A549 (cell line): ENCODE data around the gene NUP214. TPM values are rescaled to one million over a fixed set of nuclear protein-coding genes. Genes with fewer than 3 reads are reported as not detected.

Experiments
- ATAC-seq, 2 experiments: fragments of 200-7000 bp in 1 of 2; fragments of >200 bp in 1 of 2; cut with Nextera tagmentation in 1 of 2; cut with Tn5 transposase in 1 of 2; 3 replicates each; pipeline versions ENCODE4 v1.8.0 to v1.9.1; 2018 to 2020; ENCODE audit warnings: mild to moderate bottlenecking in 1 of 2, moderate library complexity in 1 of 2
- CTCF ChIA-PET: fragments of 300-600 bp; sonication (Branson Sonifier 250); formaldehyde crosslinking; extraction: SDS; loops from one replicate; lab custom pipeline; 2021; ENCODE audit warnings: antibody characterized with exemption, inconsistent platforms; lab: Yijun Ruan, JAX
- POLR2A ChIA-PET: fragments of 350-600 bp; formaldehyde crosslinking; extraction: SDS; loops from one replicate; lab custom pipeline; 2021; ENCODE audit warnings: antibody characterized with exemption, inconsistent platforms; lab: Yijun Ruan, JAX
- DNase-seq, 2 experiments: peaks; one replicate each; pipeline versions ENCODE4 v3.0.0 to v3.0.0-alpha.2; 2011 to 2016; ENCODE audit warnings: low read depth in 1 of 2, low spot score in 1 of 2
- FAIRE-seq: peaks from 2 replicates; lab custom pipeline; 2011; peaks lifted over from hg19 to GRCh38; lab: Jason Lieb, UNC
- H3K27ac ChIP-seq, 2 experiments: fragments of >200 bp; sonication (Bioruptor Twin); formaldehyde crosslinking; 3 replicates each; pipeline ENCODE4 v1.5.1; 2016 to 2017
- H3K4me1 ChIP-seq: fragments of >200 bp; sonication (Bioruptor Twin); formaldehyde crosslinking; 3 replicates; pipeline ENCODE4 v1.6.1; 2016
- H3K4me2 ChIP-seq: fragments of >200 bp; sonication (Bioruptor Twin); formaldehyde crosslinking; 3 replicates; pipeline ENCODE4 v1.6.1; 2016
- H3K4me3 ChIP-seq: fragments of >200 bp; sonication (Bioruptor Twin); formaldehyde crosslinking; 3 replicates; pipeline ENCODE4 v1.5.1; 2016
- H3K9me3 ChIP-seq: fragments of >200 bp; sonication (Bioruptor Twin); formaldehyde crosslinking; 3 replicates; pipeline ENCODE4 v1.6.1; 2016
- CBX8 ChIP-seq: fragments of 200-600 bp; sonication (generic); IDR thresholded peaks from 2 replicates; pipeline ENCODE4 v1.6.1; 2016
- CHD2 ChIP-seq: fragments of 150-350 bp; IDR thresholded peaks from 2 replicates; pipeline ENCODE4 v1.6.1; 2014; ENCODE audit warnings: low read length; ENCODE audit not compliant: partially characterized antibody
- EHMT2 ChIP-seq: fragments of 200-600 bp; sonication (generic); IDR thresholded peaks from 2 replicates; pipeline ENCODE4 v1.6.1; 2016; ENCODE audit warnings: antibody characterized with exemption, low read depth, mild to moderate bottlenecking, moderate library complexity
- FOSB ChIP-seq: fragments of 250-450 bp; sonication (Bioruptor Pico); IDR thresholded peaks from 2 replicates; pipeline ENCODE4 v1.5.0; 2020; ENCODE audit warnings: mild to moderate bottlenecking, moderate library complexity
- FOSL2 ChIP-seq, 2 experiments: fragments of 450-650 bp in 1 of 2; fragments of >200 bp in 1 of 2; sonication (Bioruptor Twin) in 1 of 2; formaldehyde crosslinking; IDR thresholded peaks; 2 replicates each; pipeline versions ENCODE4 v1.5.0 to v1.6.1; 2016 to 2020; ENCODE audit warnings: mild to moderate bottlenecking in 1 of 2, moderate library complexity in 1 of 2
- KDM1A ChIP-seq: fragments of 200-600 bp; sonication (generic); IDR thresholded peaks from 2 replicates; pipeline ENCODE4 v1.6.1; 2016; ENCODE audit warnings: low read depth, mild to moderate bottlenecking
- MAFK ChIP-seq: fragments of 450-650 bp; IDR thresholded peaks from 2 replicates; pipeline ENCODE4 v1.6.1; 2014; ENCODE audit not compliant: partially characterized antibody
- NPAS2 ChIP-seq: fragments of 250-450 bp; sonication (Bioruptor Pico); IDR thresholded peaks from 2 replicates; pipeline ENCODE4 v1.8.0; 2022; ENCODE audit warnings: mild to moderate bottlenecking, moderate library complexity, borderline replicate concordance
- POLR2A ChIP-seq: IDR thresholded peaks from 2 replicates; pipeline ENCODE4 v1.6.1; 2012; ENCODE audit warnings: mild to moderate bottlenecking, low read length
- RFX5 ChIP-seq: fragments of 450-650 bp; IDR thresholded peaks from 2 replicates; pipeline ENCODE4 v1.7.1; 2014; ENCODE audit warnings: antibody characterized with exemption, mild to moderate bottlenecking, moderate library complexity
- RNF2 ChIP-seq: fragments of 200-600 bp; sonication (generic); IDR thresholded peaks from 2 replicates; pipeline ENCODE4 v1.6.1; 2016; ENCODE audit warnings: low read depth, mild to moderate bottlenecking, antibody characterized with exemption, moderate library complexity, borderline replicate concordance
- SMC3 ChIP-seq: fragments of >200 bp; sonication (Bioruptor Twin); formaldehyde crosslinking; IDR thresholded peaks from 3 replicates; pipeline ENCODE4 v1.6.1; 2018; ENCODE audit warnings: inconsistent platforms
- TP53 ChIP-seq: fragments of 250-450 bp; sonication (Bioruptor Pico); IDR thresholded peaks from 2 replicates; pipeline ENCODE4 v1.5.0; 2021; ENCODE audit warnings: mild to moderate bottlenecking, moderate library complexity
- WGBS: methylation state at CpG from one replicate; pipeline ENCODE4 v1.1.6; 2017; ENCODE audit errors: missing lambda C conversion rate; 5-methylcytosine and 5-hydroxymethylcytosine counted together
- polyA plus RNA-seq, 4 experiments: library from polyadenylated mRNA; depleted of rRNA in 3 of 4; stranded (reverse); fragments of >200 nt; fragmentation: RNase III in 1 of 4; extraction: RNeasy Plus Mini Kit Qiagen cat#74134 plus additional on column Dnase treatment in 1 of 4; gene quantifications; 2 replicates in 3 of 4; 3 replicates in 1 of 4; pipeline ENCODE4 v1.2.3, GENCODE V29; 2011 to 2017
- TF ChIP-seq, protein P1 (sequence below): fragments of 450-650 bp; IDR thresholded peaks from 2 replicates; pipeline ENCODE4 v1.6.1; 2014; ENCODE audit warnings: antibody characterized with exemption
- TF ChIP-seq, protein P2 (sequence below): fragments of 150-350 bp; IDR thresholded peaks from 2 replicates; pipeline ENCODE4 v1.6.1; 2014; ENCODE audit warnings: low read depth, mild to moderate bottlenecking, low read length

Gene NUP214
- polyA plus RNA-seq, 2 of the 4 experiments (the other 2 are of a cell fraction) = 14.4 to 18.5 TPM

DNA sequence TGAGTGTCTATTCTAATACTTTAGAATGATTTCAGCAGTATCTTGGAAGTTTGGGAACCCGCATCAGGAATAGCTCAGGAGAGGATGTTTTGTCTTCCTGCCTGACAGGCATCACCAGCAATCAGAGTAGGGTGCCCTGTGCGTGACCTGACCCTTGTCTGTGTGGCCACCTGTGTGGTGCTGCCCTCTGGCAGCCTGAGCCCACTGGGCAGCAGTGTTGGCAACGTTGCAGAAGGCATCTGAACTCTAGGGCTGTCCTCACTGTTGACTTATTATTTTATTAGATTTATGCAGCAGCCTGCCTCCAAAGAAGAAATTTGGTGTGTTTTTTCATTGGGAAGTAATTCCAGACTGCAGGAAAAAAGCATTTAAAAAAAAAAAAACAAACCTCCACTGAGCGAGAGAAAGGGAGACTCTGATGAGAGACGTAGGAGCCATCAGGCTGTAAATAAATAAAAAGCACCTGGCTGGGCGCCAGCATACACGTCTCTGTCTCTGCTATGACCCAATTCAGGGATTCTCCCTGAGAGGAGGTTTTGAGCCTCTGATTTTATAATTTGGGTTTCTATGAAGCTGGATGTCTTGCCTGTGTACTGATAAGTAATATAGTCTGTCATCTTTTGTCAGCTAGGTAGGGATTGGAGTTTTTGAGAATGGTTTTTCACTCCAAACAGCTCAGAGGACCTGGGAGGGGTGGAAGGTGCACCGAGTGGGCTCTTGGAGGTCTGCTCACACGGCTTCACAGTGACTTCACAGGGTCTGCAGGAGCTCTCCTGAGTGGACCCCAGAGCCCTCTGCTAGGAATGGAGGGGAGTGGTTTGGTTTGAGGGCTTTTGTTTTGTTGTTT lies 101.9 kb downstream of the NUP214 start:
- Histone ChIP-seq H3K4me2 (peak overlapping the region; percentile 65), H3K27ac (peak overlapping the region; percentile 12 to 30; a peak in 1 of 6 replicates)
- 25% methylated on average over 9 of the region's 9 CpGs for WGBS
- FAIRE-seq (no peak), DNase-seq (peak in 1 of 2 experiments; percentile 48)
- CTCF ChIA-PET = interaction anchor here (1.1 to 1.3 kb wide), 3 partner anchors 8 to 49 kb away, joined by 3 read pairs; no protein-coding TSS in a partner anchor
- no peak for TF ChIP-seq FOSB
- TF ChIP-seq TP53 (CRISPR knock-in tag) = no peak
- no peak for TF ChIP-seq KDM1A
- TF ChIP-seq EHMT2 = no peak
- TF ChIP-seq SMC3 = no peak
- no peak for TF ChIP-seq POLR2A
- TF ChIP-seq RNF2 = no peak
- TF ChIP-seq NPAS2 (CRISPR knock-in tag) = no peak
- TF ChIP-seq, protein P1, sequence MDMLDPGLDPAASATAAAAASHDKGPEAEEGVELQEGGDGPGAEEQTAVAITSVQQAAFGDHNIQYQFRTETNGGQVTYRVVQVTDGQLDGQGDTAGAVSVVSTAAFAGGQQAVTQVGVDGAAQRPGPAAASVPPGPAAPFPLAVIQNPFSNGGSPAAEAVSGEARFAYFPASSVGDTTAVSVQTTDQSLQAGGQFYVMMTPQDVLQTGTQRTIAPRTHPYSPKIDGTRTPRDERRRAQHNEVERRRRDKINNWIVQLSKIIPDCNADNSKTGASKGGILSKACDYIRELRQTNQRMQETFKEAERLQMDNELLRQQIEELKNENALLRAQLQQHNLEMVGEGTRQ = no peak
- TF ChIP-seq CBX8 = no peak
- TF ChIP-seq RFX5 = no peak
- TF ChIP-seq, all 56 proteins: peak for 0
- POLR2A ChIA-PET = no interaction called here
- ATAC-seq = peak; percentile 61 to 82; a peak in 5 of 6 replicates
- Histone ChIP-seq H3K9me3 (no peaks in the 10 kb centered on the region), H3K4me1 (peaks cover 34% of the 10 kb centered on the region), H3K4me3 (no peak overlapping the region)

DNA sequence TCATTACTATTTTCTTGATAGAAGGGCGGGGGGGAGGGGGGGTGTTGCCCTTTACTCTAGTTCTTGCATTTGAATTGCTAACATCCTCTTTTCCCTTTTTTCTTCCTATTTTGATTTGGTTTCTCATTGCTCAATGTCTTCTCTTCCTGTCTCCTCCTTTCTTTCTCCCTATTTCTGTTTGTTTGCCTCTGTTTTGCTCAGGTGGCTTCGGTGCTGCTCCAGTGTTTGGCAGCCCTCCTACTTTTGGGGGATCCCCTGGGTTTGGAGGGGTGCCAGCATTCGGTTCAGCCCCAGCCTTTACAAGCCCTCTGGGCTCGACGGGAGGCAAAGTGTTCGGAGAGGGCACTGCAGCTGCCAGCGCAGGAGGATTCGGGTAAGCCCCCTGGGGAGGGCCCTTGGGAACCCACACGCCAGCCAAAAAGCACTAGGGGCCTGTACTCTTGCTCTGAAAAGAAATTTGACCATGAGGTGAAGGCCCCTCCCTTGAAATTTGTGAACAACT lies 102.6 kb downstream of the NUP214 start:
- ChIA-PET POLR2A (no interaction called here), CTCF (interaction anchor here (1.3 kb wide), 1 partner anchor 22 kb away, joined by 3 read pairs; no protein-coding TSS in a partner anchor)
- peak overlapping the region in 1 of 2 experiments; percentile 14; a peak in 1 of 6 replicates for H3K27ac ChIP-seq
- no peak for TF ChIP-seq FOSL2 (IDR thresholded peaks at IDR 0.05)
- TF ChIP-seq FOSL2 (CRISPR knock-in tag; IDR thresholded peaks at IDR 0.05) = no peak
- TF ChIP-seq MAFK = no peak
- TF ChIP-seq SMC3 = no peak
- TF ChIP-seq, protein P1 = no peak
- TF ChIP-seq CHD2 = no peak
- peak overlapping the region; percentile 65; the same call in 1 of the 3 replicates for H3K4me2 ChIP-seq
- ATAC-seq = no peak
- no peak for FAIRE-seq
- no peaks in the 10 kb centered on the region for H3K9me3 ChIP-seq
- 79% methylated on average over 9 of the region's 9 CpGs for WGBS
- H3K4me3 ChIP-seq = no peak overlapping the region
- H3K4me1 ChIP-seq = peaks cover 34% of the 10 kb centered on the region
- no peak for DNase-seq

DNA sequence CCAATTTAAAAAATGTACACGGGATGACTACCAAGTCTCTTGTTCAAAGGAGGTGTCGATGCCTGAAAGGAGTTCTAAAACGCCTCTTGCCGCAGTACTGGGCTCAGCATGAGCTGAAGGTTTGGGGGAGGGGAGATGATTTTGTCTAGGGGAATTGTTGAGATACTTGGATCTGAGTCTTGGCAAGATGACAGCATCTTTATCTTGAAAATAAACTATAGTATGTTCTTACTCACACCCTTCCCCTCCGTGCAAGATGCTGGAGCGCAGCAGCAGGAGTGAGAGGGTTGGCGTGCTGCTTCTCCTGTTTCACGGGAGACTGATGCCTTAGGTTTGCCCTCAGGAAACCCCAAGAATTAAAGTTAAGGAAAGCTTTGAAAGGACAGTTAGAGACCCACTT lies 103.6 kb downstream of the NUP214 start:
- no peak for FAIRE-seq
- ATAC-seq = no peak

More for the DNA sequence above, 103.6 kb downstream of the NUP214 start:
- no peak overlapping the region for H3K27ac ChIP-seq
- H3K4me2 ChIP-seq = no peak overlapping the region
- H3K4me3 ChIP-seq = no peak overlapping the region
- TF ChIP-seq, protein P2, sequence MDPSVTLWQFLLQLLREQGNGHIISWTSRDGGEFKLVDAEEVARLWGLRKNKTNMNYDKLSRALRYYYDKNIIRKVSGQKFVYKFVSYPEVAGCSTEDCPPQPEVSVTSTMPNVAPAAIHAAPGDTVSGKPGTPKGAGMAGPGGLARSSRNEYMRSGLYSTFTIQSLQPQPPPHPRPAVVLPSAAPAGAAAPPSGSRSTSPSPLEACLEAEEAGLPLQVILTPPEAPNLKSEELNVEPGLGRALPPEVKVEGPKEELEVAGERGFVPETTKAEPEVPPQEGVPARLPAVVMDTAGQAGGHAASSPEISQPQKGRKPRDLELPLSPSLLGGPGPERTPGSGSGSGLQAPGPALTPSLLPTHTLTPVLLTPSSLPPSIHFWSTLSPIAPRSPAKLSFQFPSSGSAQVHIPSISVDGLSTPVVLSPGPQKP = no peak
- no peak for TF ChIP-seq RFX5
- peaks cover 34% of the 10 kb centered on the region for H3K4me1 ChIP-seq
- H3K9me3 ChIP-seq = no peaks in the 10 kb centered on the region
- CTCF ChIA-PET = interaction anchor here (2.8 kb wide), 1 partner anchor 108 kb away, joined by 9 read pairs; no protein-coding TSS in a partner anchor
- POLR2A ChIA-PET = no interaction called here
- DNase-seq = no peak
- WGBS = 92% methylated on average over 8 of the region's 8 CpGs
